ENCODE measurements around the gene SKA1. TPM values are rescaled to one million over a fixed set of nuclear protein-coding genes. Genes with fewer than 3 reads are reported as not detected.

The SKA1 gene
- total and polyA plus RNA-seq, 2 of the 4 experiments (the other 2 are of a cell fraction) = 5.8 to 5.9 TPM

DNA sequence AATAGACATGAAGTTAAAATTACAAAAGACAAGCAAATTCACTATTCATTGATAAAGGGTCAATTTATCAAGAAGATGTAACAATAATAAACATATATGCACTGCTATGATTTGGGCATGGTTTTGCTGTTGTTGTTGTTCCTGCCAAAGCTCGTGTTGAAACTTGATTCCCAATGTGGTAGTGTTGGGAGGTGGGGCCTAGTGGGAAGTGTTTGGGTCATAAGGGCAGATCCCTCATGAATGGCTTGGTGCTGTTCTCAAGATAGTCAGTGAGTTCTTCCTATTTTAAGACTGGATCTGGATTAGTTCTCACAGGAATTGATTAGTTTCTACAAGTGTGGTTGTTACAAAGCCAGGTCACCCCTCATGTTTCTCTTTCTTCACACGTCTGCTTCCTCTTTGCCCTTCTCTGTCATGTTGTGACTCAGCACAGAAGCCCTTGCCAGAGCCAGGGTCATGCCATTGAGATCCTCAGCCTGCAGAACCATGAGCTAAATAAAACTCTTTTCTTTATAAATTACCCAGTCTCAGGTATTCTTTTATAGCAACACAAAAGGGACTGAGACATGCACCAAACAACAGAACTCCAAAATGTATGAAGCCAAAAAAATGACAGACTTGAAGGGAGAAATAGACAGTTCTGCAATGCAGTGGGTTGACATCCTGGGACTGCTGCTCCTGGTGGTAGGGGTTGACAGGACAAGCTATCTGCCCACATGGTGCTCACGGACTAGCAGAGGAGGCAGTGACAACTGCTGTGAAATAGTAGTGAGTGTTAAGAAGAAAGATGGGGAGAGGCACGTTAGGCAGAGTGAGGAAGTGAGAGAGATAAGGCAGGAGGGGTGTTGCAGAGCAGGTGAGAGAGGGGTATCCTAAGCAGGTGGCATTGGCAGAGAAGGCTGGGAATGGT lies 18.6 kb upstream of the SKA1 start:
- H3K4me2 ChIP-seq (ENCODE audit: low read depth, low read length) = no peak overlapping the region
- H3K9me3 ChIP-seq (ENCODE audit: control insufficient read depth, insufficient read depth, low read length) = no peaks in the 10 kb centered on the region
- no peak overlapping the region for H4K91ac ChIP-seq (ENCODE audit: insufficient read depth, low read depth, low read length)
- no peaks in the 10 kb centered on the region for H4K20me1 ChIP-seq (ENCODE audit: insufficient read depth, low read length)
- dilution Hi-C loops (cut with HindIII; ENCODE audit: low sequenced_read_pairs, unreplicated experiment) (no loop called here), in situ Hi-C loops (cut with MboI; ENCODE audit: low sequenced_read_pairs) (no loop called here), intact Hi-C loops (cut with micrococcal nuclease) (loop anchor here (5.0 kb wide), 5 partner anchors 69 to 844 kb away; partner anchors contain the start of gene CXXC1)
- no peak overlapping the region for H3K9ac ChIP-seq (ENCODE audit: low read depth, low read length)
- H3K4ac ChIP-seq (ENCODE audit: low read depth, low read length) = no peak overlapping the region
- H4K5ac ChIP-seq (ENCODE audit: low read depth, low read length) = no peak overlapping the region
- no peak overlapping the region for H2AFZ ChIP-seq (replicated peaks; ENCODE audit: low read length, poor library complexity)
- H2BK20ac ChIP-seq (ENCODE audit: low read depth, low read length) = no peak overlapping the region
- no peak overlapping the region for H2BK5ac ChIP-seq (ENCODE audit: low read depth, low read length, poor library complexity, severe bottlenecking)
- H3K23ac ChIP-seq (ENCODE audit: low read depth, low read length) = no peak overlapping the region
- no peak overlapping the region for H2BK120ac ChIP-seq (ENCODE audit: low read depth, low read length)
- DNase-seq (no peak), ATAC-seq (ENCODE audit: low read depth) (no peak; the same call in 1 of the 2 replicates)
- TF ChIP-seq POLR2A (IDR thresholded peaks at IDR 0.05; ENCODE audit: low read depth, low read length) (no peak), MXI1 (IDR thresholded peaks at IDR 0.05; ENCODE audit: borderline replicate concordance, low read depth, low read length) (no peak), BHLHE40 (IDR thresholded peaks at IDR 0.05; ENCODE audit: low read depth, low read length) (no peak), NFE2L2 (IDR thresholded peaks at IDR 0.05; ENCODE audit: low read depth, low read length) (no peak)
- TF ChIP-seq, protein P1, sequence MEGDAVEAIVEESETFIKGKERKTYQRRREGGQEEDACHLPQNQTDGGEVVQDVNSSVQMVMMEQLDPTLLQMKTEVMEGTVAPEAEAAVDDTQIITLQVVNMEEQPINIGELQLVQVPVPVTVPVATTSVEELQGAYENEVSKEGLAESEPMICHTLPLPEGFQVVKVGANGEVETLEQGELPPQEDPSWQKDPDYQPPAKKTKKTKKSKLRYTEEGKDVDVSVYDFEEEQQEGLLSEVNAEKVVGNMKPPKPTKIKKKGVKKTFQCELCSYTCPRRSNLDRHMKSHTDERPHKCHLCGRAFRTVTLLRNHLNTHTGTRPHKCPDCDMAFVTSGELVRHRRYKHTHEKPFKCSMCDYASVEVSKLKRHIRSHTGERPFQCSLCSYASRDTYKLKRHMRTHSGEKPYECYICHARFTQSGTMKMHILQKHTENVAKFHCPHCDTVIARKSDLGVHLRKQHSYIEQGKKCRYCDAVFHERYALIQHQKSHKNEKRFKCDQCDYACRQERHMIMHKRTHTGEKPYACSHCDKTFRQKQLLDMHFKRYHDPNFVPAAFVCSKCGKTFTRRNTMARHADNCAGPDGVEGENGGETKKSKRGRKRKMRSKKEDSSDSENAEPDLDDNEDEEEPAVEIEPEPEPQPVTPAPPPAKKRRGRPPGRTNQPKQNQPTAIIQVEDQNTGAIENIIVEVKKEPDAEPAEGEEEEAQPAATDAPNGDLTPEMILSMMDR (conservative IDR thresholded peaks at IDR 0.05; ENCODE audit: low read depth, low read length) = no peak
- TF ChIP-seq, protein P2, sequence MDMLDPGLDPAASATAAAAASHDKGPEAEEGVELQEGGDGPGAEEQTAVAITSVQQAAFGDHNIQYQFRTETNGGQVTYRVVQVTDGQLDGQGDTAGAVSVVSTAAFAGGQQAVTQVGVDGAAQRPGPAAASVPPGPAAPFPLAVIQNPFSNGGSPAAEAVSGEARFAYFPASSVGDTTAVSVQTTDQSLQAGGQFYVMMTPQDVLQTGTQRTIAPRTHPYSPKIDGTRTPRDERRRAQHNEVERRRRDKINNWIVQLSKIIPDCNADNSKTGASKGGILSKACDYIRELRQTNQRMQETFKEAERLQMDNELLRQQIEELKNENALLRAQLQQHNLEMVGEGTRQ (IDR thresholded peaks at IDR 0.05; ENCODE audit: low read depth, low read length) = no peak
- no peaks in the 10 kb centered on the region for H3K79me1 ChIP-seq (ENCODE audit: low read depth in 1 of 2, low read length in 2 of 2)
- no peaks in the 10 kb centered on the region for H3K36me3 ChIP-seq (ENCODE audit: control insufficient read depth, insufficient read depth, low read length)
- no peak overlapping the region for H3K56ac ChIP-seq (ENCODE audit: extremely low read depth, insufficient read depth, low read length)
- H4K8ac ChIP-seq (ENCODE audit: low read depth in 2 of 2, low read length in 2 of 2) = no peak overlapping the region
- H3K18ac ChIP-seq (ENCODE audit: low read depth, low read length) = no peak overlapping the region
- BruUV-seq (replicated peaks) = no TSS peak
- no peaks in the 10 kb centered on the region for H3K4me1 ChIP-seq (ENCODE audit: control insufficient read depth, insufficient read depth, low read length)
- no peaks in the 10 kb centered on the region for H3K9me1 ChIP-seq (ENCODE audit: insufficient read depth, low read length)
- no peak overlapping the region for H3K14ac ChIP-seq (replicated peaks; ENCODE audit: low read depth, low read length)
- H2AK5ac ChIP-seq (ENCODE audit: low read depth, low read length) = no peak overlapping the region
- H2AK9ac ChIP-seq (replicated peaks; ENCODE audit: low read depth, low read length, poor library complexity) = no peak overlapping the region
- no peak overlapping the region for H3K4me3 ChIP-seq (ENCODE audit: insufficient read depth, low read depth, low read length)
- no peak overlapping the region for H2BK15ac ChIP-seq (ENCODE audit: low read depth, low read length)
- POLR2A ChIA-PET (ENCODE audit: unreplicated experiment) = no interaction called here
- H3K27me3 ChIP-seq (ENCODE audit: control insufficient read depth, insufficient read depth, low read length) = peaks cover 6% of the 10 kb centered on the region
- CTCF ChIA-PET = interaction anchor here (0.7 to 1.8 kb wide), 13 partner anchors 14 to 846 kb away, joined by 3 to 7 read pairs (median 3); no protein-coding TSS in a partner anchor
- WGBS, 2 experiments (ENCODE audit: extremely low coverage in 2 of 2, insufficient read length in 1 of 2) = no CpG with 5 or more reads among the region's 4 CpGs
- H3K27ac ChIP-seq (ENCODE audit: insufficient read depth, low read length) = no peak overlapping the region

Measured in IMR-90 (cell line).